ENCODE results near the gene HM13.
"Not testable (repeated sequence)": the region's sequence is repeated elsewhere in the genome, so short reads cannot be mapped to it uniquely, and the experiment has no call there.

Gene HM13

DNA sequence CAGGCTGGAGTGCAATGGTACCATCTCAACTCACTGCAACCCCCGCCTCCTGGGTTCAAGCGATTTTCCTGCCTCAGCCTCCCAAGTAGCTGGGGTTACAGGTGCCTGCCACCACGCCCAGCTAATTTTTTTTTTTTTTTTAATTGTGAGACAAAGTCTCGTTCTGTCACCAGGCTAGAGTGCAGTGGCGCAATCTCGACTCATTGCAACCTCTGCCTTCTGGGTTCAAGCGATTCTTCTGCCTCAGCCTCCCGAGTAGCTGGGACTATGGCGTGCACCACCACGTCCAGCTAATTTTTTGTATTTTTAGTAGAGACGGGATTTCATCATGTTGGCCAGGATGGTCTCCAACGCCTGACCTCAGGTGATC lies 98.0 kb downstream of the HM13 start:
- DNase-seq (ENCODE audit: low read depth) = not testable (repeated sequence)

DNA sequence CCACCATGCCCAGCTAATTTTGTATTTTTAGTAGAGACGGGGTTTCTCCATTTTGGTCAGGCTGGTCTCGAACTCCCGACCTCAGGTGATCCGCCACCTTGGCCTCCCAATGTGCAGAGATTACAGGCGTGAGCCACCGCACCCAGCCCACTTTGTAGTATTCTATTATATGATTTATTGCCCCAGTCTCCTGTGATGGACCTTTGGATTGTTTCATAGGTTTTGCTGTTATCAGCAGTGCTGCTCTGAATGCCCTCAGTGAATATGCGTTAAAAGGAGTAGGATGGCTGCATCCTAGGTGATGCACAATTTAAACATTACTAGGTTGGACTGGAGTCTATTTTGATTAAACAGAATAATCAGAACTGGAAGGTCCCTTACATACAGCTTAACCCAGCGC lies 101.2 kb downstream of the HM13 start:
- no peak for DNase-seq (ENCODE audit: low read depth)

DNA sequence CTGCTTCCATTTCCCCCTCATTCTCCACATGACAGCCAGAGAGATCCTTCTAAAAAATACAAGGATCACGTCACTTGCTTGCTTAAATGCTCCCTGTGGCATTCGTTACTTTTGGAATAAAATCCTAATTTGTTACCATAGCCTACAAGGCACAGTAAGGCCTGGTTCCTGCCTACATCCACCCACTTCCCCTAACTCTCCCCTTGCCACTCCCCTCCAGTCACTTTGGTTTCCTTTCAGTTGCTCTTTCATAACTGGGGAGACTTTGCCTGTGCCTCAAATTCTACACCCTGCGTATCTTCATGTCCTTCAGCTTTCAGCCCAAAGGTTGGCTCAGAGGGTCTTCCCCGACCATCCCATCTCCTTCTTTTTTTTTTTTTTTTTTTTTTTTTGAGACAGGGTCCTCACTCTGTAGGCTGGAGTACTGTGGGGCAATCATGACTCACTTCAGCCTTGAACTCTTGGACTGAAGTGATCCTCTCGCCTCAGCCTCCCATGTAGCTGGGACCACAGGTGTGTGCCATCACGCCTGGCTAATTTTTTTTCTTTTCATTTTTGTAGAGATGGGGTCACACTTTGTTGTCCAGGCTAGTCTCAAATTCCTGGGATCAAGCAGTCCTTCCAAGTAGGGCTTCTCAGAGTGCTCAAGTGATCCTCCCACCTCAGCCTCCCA lies 103.3 kb downstream of the HM13 start:
- DNase-seq (ENCODE audit: low read depth) = no peak
